Endothelial cell (in vitro differentiated cells): ENCODE results near the gene CCT5. TPM values are rescaled to one million over a fixed set of nuclear protein-coding genes. Genes with fewer than 3 reads are reported as not detected.
"Not testable (repeated sequence)": the region's sequence is repeated elsewhere in the genome, so short reads cannot be mapped to it uniquely, and the experiment has no call there.

Source experiments
- DNase-seq: peaks from one replicate; pipeline ENCODE4 v3.0.0; 2021; ENCODE audit warnings: low spot score
- H3K27ac Mint-ChIP-seq: one replicate; pipeline ENCODE4 v1.8.0; 2021; ENCODE audit warnings: mixed read lengths, inconsistent platforms; ENCODE audit not compliant: unreplicated experiment
- H3K27me3 Mint-ChIP-seq: one replicate; pipeline ENCODE4 v1.8.0; 2021; ENCODE audit warnings: mild to moderate bottlenecking, moderate library complexity, mixed read lengths, inconsistent platforms; ENCODE audit not compliant: unreplicated experiment
- H3K36me3 Mint-ChIP-seq: one replicate; pipeline ENCODE4 v1.8.0; 2021; ENCODE audit warnings: mild to moderate bottlenecking, low read depth, mixed read lengths, inconsistent platforms; ENCODE audit not compliant: unreplicated experiment
- H3K4me1 Mint-ChIP-seq: one replicate; pipeline ENCODE4 v1.8.0; 2021; ENCODE audit warnings: mild to moderate bottlenecking, mixed read lengths, inconsistent platforms; ENCODE audit not compliant: unreplicated experiment
- H3K4me3 Mint-ChIP-seq: one replicate; pipeline ENCODE4 v1.8.0; 2021; ENCODE audit warnings: mild to moderate bottlenecking, mixed read lengths, inconsistent platforms; ENCODE audit not compliant: unreplicated experiment
- H3K9me3 Mint-ChIP-seq: one replicate; pipeline ENCODE4 v1.8.0; 2021; ENCODE audit warnings: mixed read lengths, inconsistent platforms; ENCODE audit not compliant: unreplicated experiment
- total RNA-seq: library from RNA; stranded (reverse); fragmentation: NEBNext Ultra II Directional; extraction: Animal tissue kit (Norgen Biotek cat#: 25700); gene quantifications from one replicate; pipeline ENCODE4 v1.2.1, GENCODE V29; 2021; ENCODE audit not compliant: unreplicated experiment
- TF ChIP-seq, protein P1 (sequence below): fragments of 200-600 bp; sonication (generic); IDR thresholded peaks from one replicate; pipeline ENCODE4 v1.5.0; 2021; ENCODE audit warnings: antibody characterized with exemption; ENCODE audit not compliant: unreplicated experiment

The CCT5 gene
- total RNA-seq, 1 donor from 2014 or later: 244 TPM

DNA sequence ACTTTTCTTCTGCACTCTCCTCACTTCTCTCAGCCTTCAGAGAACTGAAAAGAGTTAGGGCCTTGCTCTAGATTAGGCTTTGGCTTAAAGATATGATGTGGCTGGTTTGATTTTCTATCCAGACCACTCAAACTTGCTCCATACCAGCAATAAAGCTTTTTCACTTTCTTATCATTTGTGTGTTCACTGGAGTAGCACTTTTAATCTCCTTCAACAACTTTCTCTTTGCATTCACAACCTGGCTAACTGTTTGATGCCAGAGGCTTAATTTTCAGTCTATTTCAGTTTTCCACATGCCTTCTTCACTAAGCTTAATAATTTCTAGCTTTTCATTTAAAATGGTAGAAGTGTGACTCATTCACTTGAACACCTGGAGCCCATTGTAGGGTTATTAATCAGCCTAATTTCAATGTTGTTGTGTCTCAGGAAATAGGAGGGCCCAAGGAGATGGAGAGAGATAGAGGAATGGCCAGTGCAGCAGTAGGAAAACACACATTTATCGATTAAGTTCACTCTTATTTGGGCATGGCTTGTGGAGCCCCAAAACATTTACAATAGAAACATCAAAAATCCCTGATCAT, 6.3 kb upstream of the CCT5 start:
- DNase-seq: no peak
- H3K4me1 Mint-ChIP-seq: peaks cover 3% of the 10 kb centered on the region
- H3K27me3 Mint-ChIP-seq: peaks cover 2% of the 10 kb centered on the region
- H3K4me3 Mint-ChIP-seq: no peak overlapping the region
- H3K9me3 Mint-ChIP-seq: no peaks in the 10 kb centered on the region
- TF ChIP-seq, protein P1, sequence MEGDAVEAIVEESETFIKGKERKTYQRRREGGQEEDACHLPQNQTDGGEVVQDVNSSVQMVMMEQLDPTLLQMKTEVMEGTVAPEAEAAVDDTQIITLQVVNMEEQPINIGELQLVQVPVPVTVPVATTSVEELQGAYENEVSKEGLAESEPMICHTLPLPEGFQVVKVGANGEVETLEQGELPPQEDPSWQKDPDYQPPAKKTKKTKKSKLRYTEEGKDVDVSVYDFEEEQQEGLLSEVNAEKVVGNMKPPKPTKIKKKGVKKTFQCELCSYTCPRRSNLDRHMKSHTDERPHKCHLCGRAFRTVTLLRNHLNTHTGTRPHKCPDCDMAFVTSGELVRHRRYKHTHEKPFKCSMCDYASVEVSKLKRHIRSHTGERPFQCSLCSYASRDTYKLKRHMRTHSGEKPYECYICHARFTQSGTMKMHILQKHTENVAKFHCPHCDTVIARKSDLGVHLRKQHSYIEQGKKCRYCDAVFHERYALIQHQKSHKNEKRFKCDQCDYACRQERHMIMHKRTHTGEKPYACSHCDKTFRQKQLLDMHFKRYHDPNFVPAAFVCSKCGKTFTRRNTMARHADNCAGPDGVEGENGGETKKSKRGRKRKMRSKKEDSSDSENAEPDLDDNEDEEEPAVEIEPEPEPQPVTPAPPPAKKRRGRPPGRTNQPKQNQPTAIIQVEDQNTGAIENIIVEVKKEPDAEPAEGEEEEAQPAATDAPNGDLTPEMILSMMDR: no peak
- no peak overlapping the region for H3K27ac Mint-ChIP-seq
- H3K36me3 Mint-ChIP-seq: peaks cover 2% of the 10 kb centered on the region

DNA sequence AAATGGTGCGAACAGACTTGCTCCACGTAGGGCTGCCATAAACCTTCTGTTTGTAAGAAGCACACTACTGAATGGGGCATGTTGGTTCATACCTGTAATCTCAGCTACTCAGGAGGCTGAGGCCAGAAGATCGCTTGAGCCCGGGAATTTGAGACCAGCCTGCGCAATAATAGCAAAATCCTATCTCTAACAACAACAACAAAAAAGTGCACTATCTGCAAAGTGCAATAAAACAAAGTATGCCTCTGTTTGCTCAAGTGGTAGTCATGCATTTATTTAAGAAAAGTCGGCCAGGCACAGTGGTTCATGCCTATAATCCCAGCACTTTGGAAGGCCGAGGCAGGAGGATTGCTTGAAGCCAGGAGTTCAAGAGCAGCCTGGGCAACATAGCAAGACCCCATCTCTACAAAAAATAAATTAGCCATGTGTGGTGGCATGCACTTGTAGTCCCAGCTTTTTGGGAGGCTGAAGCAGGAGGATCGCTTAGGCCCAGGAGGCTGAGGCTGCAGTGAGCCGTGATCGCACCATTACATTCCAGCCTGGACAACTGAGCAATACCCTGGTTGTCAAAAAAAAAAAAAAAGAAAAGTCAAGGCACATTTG, 5.6 kb upstream of the CCT5 start:
- TF ChIP-seq, protein P1: no peak

DNA sequence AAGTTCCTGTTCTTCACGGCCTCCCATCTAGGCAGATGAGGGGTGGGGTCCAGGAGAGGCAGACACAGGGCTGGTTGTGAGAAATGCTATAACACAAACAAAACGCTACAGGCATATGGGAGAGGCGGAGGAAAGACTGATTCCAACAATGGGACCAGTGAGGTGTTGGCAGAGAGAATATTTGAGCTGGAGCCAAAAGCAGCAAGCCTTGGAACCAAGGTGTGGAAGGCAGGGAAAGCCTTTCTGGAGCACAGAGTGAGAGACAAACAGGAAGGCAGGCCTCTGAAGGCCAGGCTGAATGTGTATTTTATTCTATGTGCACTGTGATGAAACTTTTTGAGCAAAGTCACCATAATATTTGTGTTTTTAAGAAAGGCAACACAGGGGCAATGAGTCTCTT, 3.3 kb upstream of the CCT5 start:
- no peaks in the 10 kb centered on the region for H3K9me3 Mint-ChIP-seq
- no peaks in the 10 kb centered on the region for H3K36me3 Mint-ChIP-seq
- TF ChIP-seq, protein P1: no peak
- no peak overlapping the region for H3K27ac Mint-ChIP-seq
- H3K27me3 Mint-ChIP-seq: peaks cover 6% of the 10 kb centered on the region
- no peak for DNase-seq
- H3K4me3 Mint-ChIP-seq: no peak overlapping the region
- peaks cover 16% of the 10 kb centered on the region for H3K4me1 Mint-ChIP-seq

More for the DNA sequence above, 5.6 kb upstream of the CCT5 start:
- Mint-ChIP-seq H3K4me1 (peaks cover 7% of the 10 kb centered on the region), H3K36me3 (no peaks in the 10 kb centered on the region), H3K27ac (no peak overlapping the region), H3K4me3 (no peak overlapping the region), H3K27me3 (peaks cover 2% of the 10 kb centered on the region), H3K9me3 (no peaks in the 10 kb centered on the region)
- no peak for DNase-seq

DNA sequence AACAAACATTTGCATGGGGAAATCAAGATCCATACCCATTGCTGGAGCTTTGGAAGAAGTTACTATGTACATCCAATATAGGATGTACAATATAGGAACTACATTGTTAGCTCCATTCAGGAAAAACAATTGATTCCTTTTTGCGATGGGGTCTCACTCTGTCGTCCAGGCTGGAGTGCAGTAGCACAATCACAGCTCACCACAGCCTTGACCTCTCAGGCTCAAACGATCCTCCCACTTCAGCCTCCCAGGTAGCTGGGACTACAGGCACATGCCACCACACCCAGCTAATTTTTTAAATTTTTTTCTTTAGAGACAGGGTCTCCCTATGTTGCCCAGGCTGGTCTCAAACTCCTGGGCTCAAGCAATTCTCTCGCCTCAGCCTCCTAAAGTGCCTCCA, 2.9 kb upstream of the CCT5 start:
- not testable (repeated sequence) for H3K36me3 Mint-ChIP-seq, DNase-seq, H3K27ac Mint-ChIP-seq, H3K9me3 Mint-ChIP-seq, H3K27me3 Mint-ChIP-seq, H3K4me3 Mint-ChIP-seq
- peaks cover 19% of the 10 kb centered on the region for H3K4me1 Mint-ChIP-seq

DNA sequence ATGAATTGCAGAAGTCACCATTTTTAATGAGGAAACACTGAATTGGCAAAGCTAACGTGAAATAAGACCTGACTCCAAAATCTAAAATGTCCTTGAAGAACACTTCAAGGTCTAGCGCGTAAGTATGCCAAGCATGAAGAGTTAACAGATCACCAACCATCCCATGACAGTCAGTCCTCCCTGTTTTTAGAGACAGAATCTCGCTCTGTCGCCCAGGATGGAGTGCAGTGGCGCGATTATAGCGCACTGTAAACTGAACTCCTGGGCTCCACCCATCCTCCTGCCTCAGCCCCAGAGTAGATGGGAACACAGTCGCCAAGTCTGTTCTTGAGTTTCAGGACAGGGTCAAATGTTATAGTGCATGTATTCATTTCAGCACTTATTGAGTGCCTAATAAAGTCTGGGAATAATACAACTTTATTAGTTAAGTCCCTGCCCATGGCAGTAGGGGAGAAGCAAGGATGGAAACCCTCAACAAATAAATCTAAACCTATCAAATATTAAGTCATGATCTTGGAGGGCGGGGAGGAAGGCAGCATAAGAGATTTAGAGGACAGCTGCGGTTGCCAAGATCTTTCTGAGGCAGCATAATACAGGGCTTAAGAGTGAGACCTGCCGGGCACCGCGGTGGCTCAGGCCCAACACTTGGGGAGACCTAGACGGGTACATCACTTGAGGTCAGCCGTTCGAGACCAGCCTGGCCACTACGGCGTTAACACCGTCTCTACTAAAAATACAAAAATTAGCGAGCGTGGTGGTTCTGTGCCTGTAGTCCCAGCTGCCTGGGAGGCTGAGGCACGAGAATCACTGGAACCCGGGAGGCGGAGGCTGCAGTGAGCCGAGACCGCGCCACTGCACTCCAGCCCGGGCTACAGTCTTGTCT, 1.5 kb upstream of the CCT5 start:
- H3K9me3 Mint-ChIP-seq: no peaks in the 10 kb centered on the region

More for the DNA sequence above, 1.5 kb upstream of the CCT5 start:
- peaks cover 19% of the 10 kb centered on the region for H3K4me1 Mint-ChIP-seq
- H3K27me3 Mint-ChIP-seq: peaks cover 8% of the 10 kb centered on the region
- peak overlapping the region; percentile 95 for H3K4me3 Mint-ChIP-seq
- DNase-seq: no peak
- H3K36me3 Mint-ChIP-seq: no peaks in the 10 kb centered on the region
- TF ChIP-seq, protein P1: no peak
- peak overlapping the region; percentile 82 for H3K27ac Mint-ChIP-seq
